Vagina (tissue), 2 donors: Measurements from ENCODE around the gene FMNL2.

Experiments used
- POLR2A ChIP-seq, 2 donors: fragments of 450-650 bp; IDR thresholded peaks; one replicate each; pipeline ENCODE4 v1.6.1; 2017; ENCODE audit warnings: antibody characterized with exemption in 2 of 2, mild to moderate bottlenecking in 2 of 2, moderate library complexity in 2 of 2
- POLR2AphosphoS5 ChIP-seq, 2 donors: sonication (generic); formaldehyde crosslinking; IDR thresholded peaks; one replicate each; pipeline ENCODE4 v1.9.0; 2017; ENCODE audit warnings: antibody characterized with exemption in 2 of 2, mild to moderate bottlenecking in 2 of 2, low read depth in 1 of 2; ENCODE audit not compliant: insufficient read depth in 1 of 2
- TF ChIP-seq, protein P1 (sequence below), 3 experiments: fragments of 450-650 bp in 2 of 3; fragments of 200-600 bp in 1 of 3; sonication (generic) in 1 of 3; IDR thresholded peaks; one replicate each; pipeline ENCODE4 v1.5.1; 2017 to 2019; ENCODE audit warnings: antibody characterized with exemption in 3 of 3, mild to moderate bottlenecking in 2 of 3, moderate library complexity in 2 of 3

- TF ChIP-seq, protein P1, sequence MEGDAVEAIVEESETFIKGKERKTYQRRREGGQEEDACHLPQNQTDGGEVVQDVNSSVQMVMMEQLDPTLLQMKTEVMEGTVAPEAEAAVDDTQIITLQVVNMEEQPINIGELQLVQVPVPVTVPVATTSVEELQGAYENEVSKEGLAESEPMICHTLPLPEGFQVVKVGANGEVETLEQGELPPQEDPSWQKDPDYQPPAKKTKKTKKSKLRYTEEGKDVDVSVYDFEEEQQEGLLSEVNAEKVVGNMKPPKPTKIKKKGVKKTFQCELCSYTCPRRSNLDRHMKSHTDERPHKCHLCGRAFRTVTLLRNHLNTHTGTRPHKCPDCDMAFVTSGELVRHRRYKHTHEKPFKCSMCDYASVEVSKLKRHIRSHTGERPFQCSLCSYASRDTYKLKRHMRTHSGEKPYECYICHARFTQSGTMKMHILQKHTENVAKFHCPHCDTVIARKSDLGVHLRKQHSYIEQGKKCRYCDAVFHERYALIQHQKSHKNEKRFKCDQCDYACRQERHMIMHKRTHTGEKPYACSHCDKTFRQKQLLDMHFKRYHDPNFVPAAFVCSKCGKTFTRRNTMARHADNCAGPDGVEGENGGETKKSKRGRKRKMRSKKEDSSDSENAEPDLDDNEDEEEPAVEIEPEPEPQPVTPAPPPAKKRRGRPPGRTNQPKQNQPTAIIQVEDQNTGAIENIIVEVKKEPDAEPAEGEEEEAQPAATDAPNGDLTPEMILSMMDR (IDR thresholded peaks at IDR 0.05), result no peak
- TF ChIP-seq POLR2AphosphoS5 (IDR thresholded peaks at IDR 0.05; ENCODE audit: insufficient read depth in 1 of 2, low read depth in 1 of 2), result no peak
- no peak for TF ChIP-seq POLR2A (IDR thresholded peaks at IDR 0.05)
Observed at GRCh38 chr2:152355409-152355831, 20.4 kb downstream of the FMNL2 start.
